Effector memory CD8-positive, alpha-beta T cell (primary cell): ENCODE results near the gene RALGPS2.
"Not testable (repeated sequence)": the region's sequence is repeated elsewhere in the genome, so short reads cannot be mapped to it uniquely, and the experiment has no call there.

Experiments used
- ATAC-seq: fragments of 150-1000 bp; cut with Tn5 transposase; replicated peaks from 2 replicates; pipeline ENCODE4 v1.10.0; 2021; ENCODE audit warnings: mild to moderate bottlenecking, moderate library complexity
- DNase-seq, 3 experiments: peaks; one replicate each; pipeline ENCODE4 v3.0.0; 2021
- H3K27ac Mint-ChIP-seq, 2 donors: one replicate each; pipeline ENCODE4 v1.8.0; 2022; ENCODE audit warnings: mild to moderate bottlenecking in 2 of 2, mixed read lengths in 2 of 2, moderate library complexity in 2 of 2
- H3K27me3 Mint-ChIP-seq, 2 donors: one replicate each; pipeline ENCODE4 v1.8.0; 2022; ENCODE audit warnings: mixed read lengths in 2 of 2
- H3K36me3 Mint-ChIP-seq: one replicate; pipeline ENCODE4 v1.8.0; 2022; ENCODE audit warnings: mild to moderate bottlenecking, moderate library complexity, mixed read lengths; ENCODE audit not compliant: insufficient read depth
- H3K4me1 Mint-ChIP-seq, 2 donors: one replicate each; pipeline ENCODE4 v1.8.0; 2022; ENCODE audit warnings: low read depth in 2 of 2, mixed read lengths in 2 of 2
- H3K4me3 Mint-ChIP-seq, 2 donors: one replicate each; pipeline ENCODE4 v1.8.0; 2022; ENCODE audit warnings: mild to moderate bottlenecking in 2 of 2, mixed read lengths in 2 of 2, moderate library complexity in 2 of 2
- H3K9me3 Mint-ChIP-seq, 2 donors: one replicate each; pipeline ENCODE4 v1.8.0; 2022; ENCODE audit warnings: mixed read lengths in 2 of 2

The RALGPS2 gene

GRCh38 chr1:178727014-178727895 lies 2.2 kb downstream of the RALGPS2 start:
- Mint-ChIP-seq H3K4me3 (peak overlapping the region in 1 of 2 donors; percentile 70), H3K27ac (no peak overlapping the region), H3K9me3 (peaks cover 0 to 4% of the 10 kb centered on the region in 2 donors), H3K27me3 (peaks cover 40 to 42% of the 10 kb centered on the region in 2 donors), H3K4me1 (peaks cover 7 to 9% of the 10 kb centered on the region in 2 donors), H3K36me3 (no peaks in the 10 kb centered on the region)
- no peak for ATAC-seq
- no peak for DNase-seq

- Mint-ChIP-seq H3K36me3 (peaks cover 3% of the 10 kb centered on the region), H3K27ac (no peak overlapping the region), H3K4me1 (no peaks in the 10 kb centered on the region), H3K4me3 (no peak overlapping the region), H3K9me3 (peaks cover 0 to 4% of the 10 kb centered on the region in 2 donors), H3K27me3 (peaks cover 7 to 17% of the 10 kb centered on the region in 2 donors)
- ATAC-seq (no peak), DNase-seq (no peak)
Observed at GRCh38 chr1:178733972-178734371, 8.9 kb downstream of the RALGPS2 start.

GRCh38 chr1:178738780-178739179 lies 13.7 kb downstream of the RALGPS2 start:
- peaks cover 14 to 17% of the 10 kb centered on the region in 2 donors for H3K27me3 Mint-ChIP-seq
- no peak overlapping the region for H3K27ac Mint-ChIP-seq
- no peaks in the 10 kb centered on the region for H3K4me1 Mint-ChIP-seq
- H3K4me3 Mint-ChIP-seq: no peak overlapping the region
- H3K9me3 Mint-ChIP-seq: no peaks in the 10 kb centered on the region
- H3K36me3 Mint-ChIP-seq: peaks cover 9% of the 10 kb centered on the region
- DNase-seq (no peak), ATAC-seq (no peak)

- Mint-ChIP-seq H3K4me1 (no peaks in the 10 kb centered on the region), H3K36me3 (peaks cover 11% of the 10 kb centered on the region), H3K4me3 (no peak overlapping the region), H3K27ac (no peak overlapping the region), H3K9me3 (no peaks in the 10 kb centered on the region), H3K27me3 (peaks cover 14 to 17% of the 10 kb centered on the region in 2 donors)
- no peak for ATAC-seq
- DNase-seq: no peak
Observed at GRCh38 chr1:178739285-178740045, 14.4 kb downstream of the RALGPS2 start.

GRCh38 chr1:178740491-178740890 lies 15.4 kb downstream of the RALGPS2 start:
- DNase-seq: no peak
- no peaks in the 10 kb centered on the region for H3K9me3 Mint-ChIP-seq
- no peaks in the 10 kb centered on the region for H3K4me1 Mint-ChIP-seq
- no peak for ATAC-seq
- no peak overlapping the region for H3K27ac Mint-ChIP-seq
- H3K36me3 Mint-ChIP-seq: peaks cover 14% of the 10 kb centered on the region
- H3K27me3 Mint-ChIP-seq: peaks cover 14 to 17% of the 10 kb centered on the region in 2 donors
- no peak overlapping the region for H3K4me3 Mint-ChIP-seq

- no peak overlapping the region for H3K27ac Mint-ChIP-seq
- ATAC-seq: no peak
- H3K4me1 Mint-ChIP-seq: no peaks in the 10 kb centered on the region
- DNase-seq: no peak
- H3K36me3 Mint-ChIP-seq: peaks cover 14% of the 10 kb centered on the region
- no peak overlapping the region for H3K4me3 Mint-ChIP-seq
- no peaks in the 10 kb centered on the region for H3K9me3 Mint-ChIP-seq
- H3K27me3 Mint-ChIP-seq: peaks cover 14 to 17% of the 10 kb centered on the region in 2 donors
Observed at GRCh38 chr1:178740924-178741323, 15.9 kb downstream of the RALGPS2 start.

GRCh38 chr1:178743801-178744200 lies 18.8 kb downstream of the RALGPS2 start:
- ATAC-seq: no peak
- no peak overlapping the region for H3K27ac Mint-ChIP-seq

GRCh38 chr1:178745260-178745659 lies 20.2 kb downstream of the RALGPS2 start:
- ATAC-seq: no peak

More at GRCh38 chr1:178743801-178744200, 18.8 kb downstream of the RALGPS2 start:
- Mint-ChIP-seq H3K4me3 (no peak overlapping the region), H3K9me3 (no peaks in the 10 kb centered on the region), H3K4me1 (no peaks in the 10 kb centered on the region), H3K27me3 (peaks cover 14 to 15% of the 10 kb centered on the region in 2 donors), H3K36me3 (peaks cover 13% of the 10 kb centered on the region)
- no peak for DNase-seq

GRCh38 chr1:178746345-178746744 lies 21.3 kb downstream of the RALGPS2 start:
- H3K27me3 Mint-ChIP-seq: peaks cover 6% of the 10 kb centered on the region in 2 donors
- no peak overlapping the region for H3K27ac Mint-ChIP-seq
- H3K4me1 Mint-ChIP-seq: no peaks in the 10 kb centered on the region

More at GRCh38 chr1:178745260-178745659, 20.2 kb downstream of the RALGPS2 start:
- Mint-ChIP-seq H3K4me1 (no peaks in the 10 kb centered on the region), H3K27ac (no peak overlapping the region), H3K36me3 (peaks cover 10% of the 10 kb centered on the region), H3K9me3 (no peaks in the 10 kb centered on the region), H3K4me3 (no peak overlapping the region), H3K27me3 (peaks cover 6 to 8% of the 10 kb centered on the region in 2 donors)
- no peak for DNase-seq

GRCh38 chr1:178747361-178747760 lies 22.3 kb downstream of the RALGPS2 start:
- not testable (repeated sequence) for H3K27ac Mint-ChIP-seq, ATAC-seq, DNase-seq, H3K4me3 Mint-ChIP-seq, H3K4me1 Mint-ChIP-seq, H3K27me3 Mint-ChIP-seq, H3K36me3 Mint-ChIP-seq, H3K9me3 Mint-ChIP-seq

More at GRCh38 chr1:178746345-178746744, 21.3 kb downstream of the RALGPS2 start:
- Mint-ChIP-seq H3K4me3 (no peak overlapping the region), H3K36me3 (peaks cover 10% of the 10 kb centered on the region), H3K9me3 (no peaks in the 10 kb centered on the region)
- DNase-seq (no peak), ATAC-seq (no peak)

GRCh38 chr1:178749581-178750166 lies 24.6 kb downstream of the RALGPS2 start:
- Mint-ChIP-seq H3K27ac (no peak overlapping the region), H3K4me1 (no peaks in the 10 kb centered on the region), H3K36me3 (peaks cover 1% of the 10 kb centered on the region), H3K9me3 (no peaks in the 10 kb centered on the region), H3K27me3 (no peaks in the 10 kb centered on the region), H3K4me3 (no peak overlapping the region)
- ATAC-seq (no peak), DNase-seq (no peak)

- Mint-ChIP-seq H3K27ac (no peak overlapping the region), H3K4me1 (no peaks in the 10 kb centered on the region), H3K9me3 (peaks cover 3 to 7% of the 10 kb centered on the region in 2 donors), H3K4me3 (no peak overlapping the region), H3K27me3 (no peaks in the 10 kb centered on the region), H3K36me3 (no peaks in the 10 kb centered on the region)
- DNase-seq (no peak), ATAC-seq (no peak)
Observed at GRCh38 chr1:178751046-178751445, 26.0 kb downstream of the RALGPS2 start.

GRCh38 chr1:178752891-178753290 lies 27.8 kb downstream of the RALGPS2 start:
- H3K4me3 Mint-ChIP-seq: no peak overlapping the region
- DNase-seq: no peak
- no peak for ATAC-seq
- H3K36me3 Mint-ChIP-seq: no peaks in the 10 kb centered on the region
- no peak overlapping the region for H3K27ac Mint-ChIP-seq
- H3K27me3 Mint-ChIP-seq: no peaks in the 10 kb centered on the region
- H3K4me1 Mint-ChIP-seq: no peaks in the 10 kb centered on the region
- H3K9me3 Mint-ChIP-seq: peaks cover 3 to 7% of the 10 kb centered on the region in 2 donors
